KBM-7 (cell line): Measurements from ENCODE around the gene TK2.
A peak's percentile ranks its signal among the peaks of the same experiment; 100 is the strongest.
"Not testable (repeated sequence)": the region's sequence is repeated elsewhere in the genome, so short reads cannot be mapped to it uniquely, and the experiment has no call there.

Experiments
- DNase-seq: peaks from one replicate; pipeline ENCODE4 v3.0.0-alpha.2; 2015
- in situ Hi-C: fragments of 300-500 bp; cut with MboI; formaldehyde crosslinking; loops from 2 replicates; pipeline ENCODE4 v1.14.3; 2020; ENCODE audit warnings: low sequenced_read_pairs, low pct_unique_long_range_greater_than_20kb, mixed read lengths

TK2 gene

DNA sequence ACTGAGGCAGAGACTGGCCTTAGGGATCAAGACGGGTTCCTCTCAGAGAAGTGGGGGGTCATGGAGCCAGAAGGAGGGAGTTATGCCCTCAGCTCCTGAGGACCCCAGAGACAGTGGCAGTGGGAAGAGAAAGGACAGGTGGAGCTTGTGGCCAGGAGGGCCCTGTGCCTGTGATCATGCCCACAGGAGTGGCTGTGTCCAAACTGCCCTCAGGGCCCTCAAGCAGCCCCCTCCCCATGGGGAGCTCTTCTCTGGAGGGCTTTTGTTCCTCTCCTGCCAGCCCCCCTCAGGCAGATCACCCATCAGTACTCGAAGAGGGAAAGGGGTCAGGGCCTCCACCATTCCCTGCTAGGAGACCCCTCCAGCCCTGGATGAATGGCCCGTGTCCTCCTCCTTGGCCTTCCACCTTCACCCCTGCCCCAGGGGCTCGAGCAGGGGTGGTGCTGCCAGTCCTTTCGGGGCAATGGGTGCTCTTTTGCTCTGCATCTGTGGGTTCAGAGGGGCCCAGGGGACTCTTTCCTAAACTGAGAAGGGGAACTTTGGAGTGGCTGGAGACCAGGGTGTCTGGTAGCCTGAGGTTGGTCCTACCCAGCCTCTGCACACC, 70.2 kb downstream of the TK2 start:
- no peak for DNase-seq
- in situ Hi-C loops = no loop called here

DNA sequence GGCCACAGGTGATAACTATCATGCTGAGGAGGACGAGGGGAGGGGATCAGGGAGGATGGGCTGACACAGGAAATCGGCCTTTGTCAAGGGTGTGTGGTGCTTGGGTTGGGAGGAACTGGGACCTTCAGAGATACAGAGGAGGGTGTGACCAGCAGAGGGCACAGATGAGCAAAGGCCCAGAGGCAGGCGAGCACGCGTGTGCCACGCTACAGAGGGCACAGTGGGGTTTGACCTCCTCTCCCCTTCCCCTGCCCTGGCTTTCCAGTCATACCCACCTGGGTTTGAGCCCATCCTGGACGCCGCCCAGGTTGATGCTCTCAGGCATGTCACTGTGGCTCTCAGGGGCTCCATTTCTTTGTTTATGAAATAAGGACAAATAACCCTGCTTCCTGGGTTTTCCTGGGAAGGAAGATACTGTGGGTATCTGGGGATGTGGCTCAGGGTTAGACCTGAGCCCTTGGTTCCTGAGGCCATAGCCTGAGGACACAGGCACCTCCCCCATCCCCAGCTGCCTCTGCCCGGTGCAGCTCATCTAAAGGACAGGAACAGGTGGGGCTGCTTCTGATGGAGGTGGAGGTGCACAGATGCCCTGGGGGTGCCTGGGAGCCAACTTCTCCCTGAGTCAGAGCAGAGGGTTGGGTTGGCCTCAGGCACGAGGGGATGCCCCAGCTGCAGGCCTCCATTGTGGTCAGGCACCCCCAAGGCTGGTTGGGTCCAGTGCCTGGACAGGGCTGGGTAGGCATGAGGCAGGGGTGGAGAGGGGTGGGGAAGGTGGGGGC, 71.0 kb downstream of the TK2 start:
- peak; percentile 86 for DNase-seq
- in situ Hi-C loops = no loop called here

DNA sequence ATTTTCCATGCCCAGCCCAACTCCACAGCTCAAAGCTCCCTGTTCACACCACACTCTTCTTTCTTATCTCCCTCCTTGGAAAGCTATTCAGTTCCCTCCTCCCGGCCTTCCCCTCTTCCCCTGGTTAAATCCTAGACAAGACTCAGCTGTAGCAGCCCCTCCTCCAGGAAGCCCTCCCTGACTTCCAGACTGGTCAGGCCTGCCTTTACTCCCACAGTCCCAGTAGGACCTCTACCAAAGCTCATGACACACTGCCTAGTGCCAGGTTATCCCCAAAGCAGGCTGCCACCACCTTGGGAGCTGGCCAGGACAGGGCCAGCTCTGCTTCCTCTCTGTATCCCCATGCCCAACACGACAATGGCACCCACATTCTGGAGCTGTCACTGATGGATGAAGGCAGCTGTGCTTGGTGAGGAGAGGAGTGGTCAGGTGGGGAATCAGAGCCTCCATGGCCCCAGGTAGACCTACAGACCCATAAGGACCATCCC, 72.8 kb downstream of the TK2 start:
- in situ Hi-C loops = no loop called here
- DNase-seq = no peak

DNA sequence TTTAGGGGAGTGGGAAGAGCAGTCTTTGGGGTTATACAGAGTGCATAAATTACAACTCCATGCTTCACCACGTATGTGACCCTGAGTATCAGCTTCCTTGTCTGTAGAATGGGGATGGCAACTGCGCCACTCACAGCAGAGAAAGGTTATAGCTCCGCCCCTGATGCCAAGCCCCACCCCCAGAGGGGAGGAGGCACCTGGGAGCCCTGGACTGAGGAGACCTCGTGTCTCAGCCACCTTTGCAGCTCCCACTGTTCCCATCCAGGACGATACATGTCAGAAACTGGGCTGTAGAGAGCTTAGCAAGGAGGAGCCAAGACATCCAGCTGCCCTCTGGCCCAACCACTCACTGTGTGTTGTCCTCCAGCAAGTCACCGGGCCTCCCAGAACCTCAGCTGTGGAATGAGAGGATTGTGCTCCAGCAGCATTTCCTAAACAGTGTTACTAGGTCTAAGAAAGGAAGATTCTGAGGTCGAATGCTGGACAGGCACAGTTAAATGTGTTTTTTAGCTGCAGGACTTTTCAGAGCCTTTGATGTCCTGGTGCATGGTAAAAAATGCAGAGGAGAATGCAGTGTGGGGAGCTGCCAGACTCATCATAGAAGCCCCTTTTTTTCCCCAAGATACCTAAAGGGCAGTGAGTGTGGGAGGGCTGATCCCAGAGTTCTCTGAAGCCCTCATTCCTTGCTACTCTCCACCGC, 73.4 kb downstream of the TK2 start:
- in situ Hi-C loops = no loop called here
- peak; percentile 34 for DNase-seq

DNA sequence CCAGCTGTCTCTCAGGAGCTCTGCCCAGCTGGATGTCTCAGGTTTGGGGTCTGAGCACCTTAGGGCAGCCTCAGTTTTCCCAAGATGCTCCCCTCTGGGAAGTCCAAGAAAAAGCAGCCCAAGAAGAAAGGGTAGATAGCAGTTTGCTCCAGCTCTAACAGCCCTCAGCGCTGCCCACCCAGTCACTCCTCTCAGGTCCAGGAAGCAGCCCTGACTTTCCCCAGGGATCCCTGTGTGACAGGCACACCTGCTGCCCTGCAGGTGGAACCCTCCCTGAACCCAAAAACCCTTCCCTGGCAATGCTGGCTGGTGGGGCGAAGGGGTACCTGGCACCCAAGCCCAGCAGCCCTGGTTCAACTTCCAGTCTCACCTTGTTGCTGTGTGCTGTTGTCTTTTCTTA, 74.7 kb downstream of the TK2 start:
- in situ Hi-C loops = no loop called here
- DNase-seq = no peak

DNA sequence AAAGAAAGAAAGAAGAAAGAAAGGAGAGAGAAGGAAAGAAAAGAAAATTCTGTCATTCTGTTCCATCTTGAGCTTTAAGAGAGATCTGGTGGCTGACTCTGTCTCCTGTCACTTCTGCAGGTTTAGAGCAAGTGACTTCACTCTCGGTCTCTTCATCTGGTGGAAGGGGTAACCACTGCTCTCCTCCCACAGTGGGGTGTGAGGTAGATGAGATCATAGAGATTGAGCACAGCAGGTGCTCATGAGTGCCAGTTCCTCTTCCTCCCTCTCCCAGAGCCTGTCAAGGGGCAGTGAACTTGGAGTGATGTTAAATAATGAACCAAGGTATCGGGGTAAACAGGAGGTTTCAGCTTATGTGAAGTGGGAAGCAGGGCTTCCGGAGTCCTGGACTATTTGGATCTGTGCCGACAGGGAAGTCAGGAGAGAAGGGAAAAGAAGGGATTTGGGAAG, 75.1 kb downstream of the TK2 start:
- in situ Hi-C loops = no loop called here
- peak; percentile 88 for DNase-seq

DNA sequence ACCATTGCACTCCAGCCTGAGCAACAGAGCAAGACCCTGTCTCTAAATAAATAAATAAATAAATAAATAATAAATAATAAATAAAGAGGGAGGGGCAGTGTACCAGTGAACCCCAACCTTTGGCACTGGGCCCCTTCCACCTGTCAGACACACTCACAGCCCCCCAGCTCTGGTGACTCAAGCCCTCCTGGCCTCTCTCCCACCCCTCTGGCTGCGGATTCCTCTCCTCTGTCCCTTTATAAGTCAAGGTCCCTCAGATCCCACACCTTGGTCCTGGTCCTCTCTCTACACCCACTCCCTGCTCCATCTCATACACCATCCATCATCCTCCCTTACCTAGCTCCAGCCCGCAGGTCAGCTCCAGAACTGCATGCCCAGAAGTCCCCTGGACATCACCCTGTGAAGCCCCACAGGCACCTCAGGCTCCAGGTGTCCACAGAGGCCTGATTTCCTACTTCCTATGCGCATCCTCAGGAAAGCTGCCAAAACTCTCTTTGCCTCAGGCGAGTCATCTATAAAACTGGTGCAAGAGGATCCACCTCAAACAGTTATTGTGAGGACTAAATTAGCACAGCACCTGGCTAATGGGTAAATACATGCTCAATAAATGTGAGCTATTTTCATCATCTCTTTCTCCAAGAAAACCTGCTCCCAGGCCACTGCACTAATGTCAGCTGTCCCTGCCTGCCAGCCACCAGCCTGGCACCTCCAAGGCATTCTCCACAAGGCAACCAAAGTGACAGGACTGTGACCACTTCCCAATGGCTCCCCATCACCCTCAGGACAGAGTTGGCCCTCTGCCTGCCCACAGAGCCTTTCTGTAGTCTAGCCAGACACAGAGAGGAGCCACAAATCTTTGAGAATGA, 76.0 kb downstream of the TK2 start:
- in situ Hi-C loops = no loop called here
- no peak for DNase-seq

DNA sequence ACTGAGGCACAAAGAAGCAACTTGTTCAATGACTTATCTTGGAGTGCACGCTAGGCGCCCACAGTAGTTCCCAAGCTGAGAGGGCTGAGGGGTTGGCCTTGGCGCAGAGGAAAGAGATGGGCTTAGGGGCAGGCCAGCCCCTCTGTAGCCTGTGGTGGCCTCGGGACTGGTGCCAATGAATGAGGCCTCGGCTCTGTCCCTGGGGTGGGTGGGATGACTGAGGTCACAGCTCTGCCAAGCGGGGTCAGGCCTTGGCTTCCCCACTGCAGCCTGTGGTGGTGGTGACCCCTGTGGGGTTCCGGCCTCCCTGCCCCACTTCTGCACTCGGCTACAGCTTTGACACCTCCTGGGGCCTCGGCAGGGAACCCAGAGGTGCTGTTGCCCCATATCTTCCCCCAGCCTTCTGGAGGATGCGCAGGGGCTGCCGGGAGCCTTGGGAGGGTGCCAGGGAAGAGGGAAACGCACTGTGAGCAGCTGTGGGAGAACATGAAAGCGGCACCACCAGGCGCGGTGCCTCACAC, 76.8 kb downstream of the TK2 start:
- in situ Hi-C loops = no loop called here

DNA sequence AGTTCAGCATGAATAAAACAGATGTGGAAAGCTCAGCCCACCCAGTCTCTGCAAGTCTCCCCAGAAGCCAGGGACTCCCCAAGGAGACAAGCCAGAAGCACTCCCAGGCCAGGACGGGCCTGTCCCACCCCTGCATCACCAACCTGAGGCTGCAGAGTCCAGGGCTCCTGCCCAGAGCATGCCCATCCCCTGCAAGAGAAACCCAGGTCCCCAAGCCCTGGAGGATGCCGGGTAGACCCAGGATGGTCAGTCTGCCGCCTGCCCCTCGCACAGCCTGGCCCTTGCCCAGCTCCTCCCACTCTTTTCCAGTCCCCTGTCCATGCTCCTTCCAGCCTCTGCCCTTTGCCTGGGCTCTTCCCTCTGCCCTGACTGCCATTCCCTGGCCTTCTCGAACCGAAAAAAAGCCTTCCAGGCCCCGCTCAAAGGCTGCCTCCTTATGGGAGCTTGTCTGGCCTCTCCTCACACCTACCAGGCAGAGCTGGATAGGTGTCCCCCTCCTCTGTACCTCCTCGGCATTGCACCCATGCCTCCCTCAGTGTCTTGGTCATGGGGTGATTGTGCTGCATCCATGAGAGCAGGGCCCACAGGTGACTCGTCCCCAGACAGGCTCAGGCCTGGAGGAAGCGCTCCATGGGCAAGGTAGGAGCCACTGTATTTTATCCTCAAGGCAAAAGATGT, 78.1 kb downstream of the TK2 start:
- in situ Hi-C loops = no loop called here
- no peak for DNase-seq

More for the DNA sequence above, 76.8 kb downstream of the TK2 start:
- DNase-seq = no peak

DNA sequence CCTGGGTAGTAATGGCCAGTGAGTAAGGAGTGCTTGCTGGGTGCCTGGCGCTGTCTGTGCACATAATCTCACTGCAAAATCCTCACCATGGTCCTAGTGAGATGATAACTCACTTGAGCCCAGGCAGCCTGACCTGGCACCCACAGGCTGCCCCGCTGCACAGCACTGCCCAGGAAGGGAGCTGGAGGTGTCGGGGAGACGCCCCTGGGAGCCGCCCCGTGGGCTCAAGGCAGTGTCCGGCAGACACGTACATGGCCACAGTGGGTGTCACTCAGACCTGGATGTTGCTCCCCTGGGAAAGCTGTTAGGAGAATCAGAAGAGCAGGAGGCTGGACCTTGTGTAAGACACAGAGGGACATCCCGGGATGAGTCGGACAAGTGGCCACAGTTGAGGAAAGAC, 78.7 kb downstream of the TK2 start:
- no peak for DNase-seq
- in situ Hi-C loops = no loop called here

DNA sequence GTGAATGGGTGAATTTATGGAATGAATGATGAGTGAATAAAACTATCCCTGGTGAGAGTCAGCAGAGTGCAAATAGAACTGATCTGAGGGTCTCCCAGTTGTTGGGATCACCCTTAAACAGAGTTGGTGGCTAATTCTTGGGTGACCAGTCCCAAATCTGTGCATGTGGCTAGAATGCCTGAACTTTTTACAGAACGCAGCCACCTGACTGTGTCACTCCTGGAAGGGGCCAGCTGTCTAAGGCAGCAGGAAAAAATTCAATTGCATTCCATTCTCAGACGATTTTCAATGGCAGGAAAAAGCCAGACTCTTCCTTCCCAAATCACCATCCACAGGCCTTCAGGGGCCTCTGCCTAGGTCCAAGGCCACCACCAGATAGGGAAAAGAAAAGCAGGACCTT, 79.4 kb downstream of the TK2 start:
- in situ Hi-C loops = no loop called here
- DNase-seq = no peak

DNA sequence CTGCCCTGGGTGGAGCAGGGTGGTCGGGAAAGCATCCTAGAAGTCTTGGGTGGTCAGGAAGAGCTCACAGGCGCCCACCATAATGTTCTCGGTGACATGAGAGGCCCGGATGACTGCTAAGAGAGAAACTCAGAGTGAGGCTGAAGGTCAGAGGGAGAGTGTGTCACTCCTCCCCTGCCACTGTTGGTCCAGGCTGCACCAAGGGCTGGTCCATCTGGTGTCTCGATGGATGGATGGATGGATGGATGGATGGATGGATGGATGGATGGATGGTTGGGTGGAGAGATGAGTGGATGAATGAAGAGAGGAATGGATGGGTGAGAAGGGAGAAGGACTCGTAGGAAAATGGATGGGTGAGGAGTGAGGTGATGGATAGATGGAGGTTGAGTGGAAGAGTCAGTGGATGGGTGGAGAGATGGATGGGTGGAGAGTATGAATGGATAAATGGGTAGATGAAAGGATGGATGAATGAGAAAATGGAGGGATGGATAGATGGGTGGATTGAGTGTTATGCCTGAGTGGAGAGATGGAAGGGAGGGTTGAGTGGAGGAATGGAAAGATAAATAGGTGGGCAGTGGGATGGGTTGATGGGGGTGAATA, 79.9 kb downstream of the TK2 start:
- in situ Hi-C loops = no loop called here
- DNase-seq = no peak

DNA sequence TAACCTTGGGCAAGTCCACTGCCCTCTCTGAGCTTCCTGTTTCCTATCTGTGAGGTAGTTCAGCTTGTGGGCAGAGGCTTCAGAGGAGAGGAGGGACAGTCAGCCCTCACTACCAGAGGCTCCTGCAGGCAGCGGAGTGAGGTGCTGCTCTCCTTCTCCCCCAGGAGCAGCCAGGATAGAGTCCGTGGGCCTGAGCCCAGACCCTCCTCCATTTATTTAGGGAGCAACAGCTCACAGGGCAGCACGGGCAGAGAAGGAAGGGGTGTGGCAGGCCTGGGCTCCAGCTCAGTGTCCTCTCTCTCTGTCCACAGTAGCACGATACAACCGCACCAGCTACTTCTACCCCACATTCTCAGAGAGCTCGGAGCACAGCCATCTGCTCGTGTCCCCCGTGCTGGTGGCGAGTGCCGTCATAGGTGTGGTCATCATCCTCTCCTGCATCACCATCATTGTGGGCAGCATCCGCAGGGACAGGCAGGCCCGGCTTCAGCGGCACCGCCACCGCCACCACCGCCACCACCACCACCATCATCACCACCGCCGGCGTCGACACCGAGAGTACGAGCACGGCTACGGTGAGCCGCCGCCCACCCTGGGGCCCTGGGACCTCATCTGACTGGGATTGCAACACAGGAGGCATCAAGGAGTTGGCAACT, 80.5 kb downstream of the TK2 start:
- in situ Hi-C loops = no loop called here

DNA sequence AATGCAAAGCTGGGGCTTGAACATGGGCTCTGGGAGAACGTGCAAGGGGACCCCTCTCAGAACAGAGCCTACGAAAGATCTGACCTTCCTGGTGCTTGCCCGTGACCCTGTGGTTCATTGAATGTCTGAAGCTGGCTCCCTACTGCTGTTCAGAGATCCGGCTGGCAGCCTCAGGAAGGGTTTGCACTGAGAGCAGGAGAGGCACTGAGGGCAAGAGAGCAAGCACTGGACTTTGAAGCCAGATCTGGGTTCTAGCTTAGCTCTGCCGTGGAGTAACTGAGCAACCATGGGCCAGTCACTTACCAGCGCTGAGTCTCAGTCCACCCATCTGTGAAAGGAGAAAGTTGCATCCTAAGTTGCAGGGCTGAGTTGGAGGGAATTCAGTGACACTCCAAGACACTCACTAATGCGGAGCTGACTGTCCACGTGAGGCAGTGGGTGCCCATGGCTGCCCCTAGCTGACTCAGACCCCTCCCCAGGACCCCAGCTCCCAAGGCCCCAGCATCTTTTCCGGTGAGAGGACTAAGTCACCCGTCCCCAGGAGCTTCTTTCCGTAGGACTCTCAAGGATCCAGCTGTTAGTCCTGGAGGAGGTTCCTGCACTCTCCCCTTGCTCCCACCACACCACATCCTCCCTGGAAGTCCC, 81.5 kb downstream of the TK2 start:
- no peak for DNase-seq

More for the DNA sequence above, 80.5 kb downstream of the TK2 start:
- DNase-seq = no peak

DNA sequence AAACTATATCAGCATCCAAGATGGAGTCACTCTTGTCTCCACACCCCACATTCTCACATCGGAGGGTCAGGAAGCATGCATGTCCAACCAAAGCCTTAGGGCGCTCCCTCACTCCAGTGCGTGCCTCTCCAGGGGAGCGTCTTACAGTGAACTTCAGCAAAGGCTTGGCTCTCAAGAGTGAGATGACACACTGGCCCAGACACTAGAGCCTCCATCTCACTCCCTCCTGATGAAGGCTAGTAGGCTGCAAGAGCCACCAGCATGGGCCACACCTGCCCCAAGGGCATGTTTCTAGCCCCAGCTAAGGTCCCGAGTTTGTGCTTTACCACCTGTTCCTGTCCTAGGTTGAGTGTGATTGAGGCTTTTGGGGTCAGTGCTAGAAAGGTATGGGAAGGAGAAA, 82.3 kb downstream of the TK2 start:
- no peak for DNase-seq
- in situ Hi-C loops = no loop called here

More for the DNA sequence above, 81.5 kb downstream of the TK2 start:
- in situ Hi-C loops = no loop called here

DNA sequence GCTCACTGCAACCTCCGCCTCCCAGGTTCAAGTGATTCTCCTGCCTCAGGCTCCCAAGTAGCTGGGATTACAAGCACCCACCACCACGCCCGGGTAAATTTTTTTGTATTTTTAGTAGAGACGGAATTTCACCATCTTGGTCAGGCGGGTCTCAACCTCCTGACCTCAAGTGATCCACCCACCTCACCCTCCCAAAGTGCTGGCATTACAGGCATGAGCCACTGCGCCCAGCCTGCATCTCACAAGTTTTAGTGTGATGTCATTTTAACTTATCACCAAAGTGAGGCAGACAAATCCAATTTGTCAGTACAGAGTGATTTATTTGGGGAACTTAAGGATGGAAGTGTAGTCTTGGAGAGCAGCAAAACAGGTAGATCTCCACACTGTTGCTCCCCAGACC, 83.3 kb downstream of the TK2 start:
- in situ Hi-C loops, DNase-seq: not testable (repeated sequence)

DNA sequence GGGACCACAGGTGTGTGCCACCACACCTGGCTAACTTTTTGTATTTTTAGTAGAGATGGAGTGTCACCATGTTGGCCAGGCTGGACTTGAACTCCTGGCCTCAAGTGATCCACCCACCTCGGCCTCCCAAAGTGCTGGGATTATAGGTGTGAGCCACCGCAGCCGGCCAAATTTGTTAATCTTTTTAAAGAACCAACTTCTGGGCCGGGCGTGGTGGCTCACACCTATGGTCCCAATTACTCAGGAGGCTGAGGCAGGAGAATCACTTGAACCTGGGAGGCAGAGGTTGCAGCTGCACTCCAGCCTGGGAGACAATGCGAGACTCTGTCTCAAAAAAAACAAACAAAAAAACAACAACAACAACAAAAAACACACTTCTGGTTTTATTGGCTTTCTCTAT, 84.0 kb downstream of the TK2 start:
- in situ Hi-C loops, DNase-seq: not testable (repeated sequence)
